ENCODE results near the gene YIPF3.
A peak's percentile ranks its signal among the peaks of the same experiment; 100 is the strongest.

Gene YIPF3

DNA sequence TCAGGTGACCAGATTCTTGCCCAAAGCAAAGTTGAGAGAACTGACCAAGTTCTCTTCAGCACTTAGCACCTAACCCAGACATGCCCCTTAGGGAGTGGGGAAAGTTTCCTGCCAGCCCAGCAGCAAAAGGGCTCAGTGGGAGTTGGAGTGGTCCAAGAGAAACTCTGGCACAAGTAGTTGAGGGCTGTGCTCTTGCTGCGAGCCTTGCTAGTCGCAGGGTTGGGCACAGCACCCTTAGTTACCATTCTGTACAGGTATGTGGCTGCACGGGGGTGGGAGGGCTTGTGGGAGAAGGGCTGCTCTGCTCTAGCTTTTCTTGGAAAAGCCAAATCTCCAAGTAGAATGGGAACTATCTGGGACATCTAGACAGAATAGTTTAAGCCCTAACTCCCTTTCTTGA lies 6.6 kb upstream of the YIPF3 start:
- H3K36me3 ChIP-seq (ENCODE audit: control insufficient read depth, insufficient read depth, low read length, severe bottlenecking): peaks cover 91% of the 10 kb centered on the region
- peaks cover 9% of the 10 kb centered on the region for H3K4me1 ChIP-seq (ENCODE audit: control insufficient read depth, insufficient read depth, low read length)
- no peak for DNase-seq (ENCODE audit: low read depth)
- H3K9me3 ChIP-seq (ENCODE audit: control insufficient read depth, low read length): no peaks in the 10 kb centered on the region
- no peaks in the 10 kb centered on the region for H3K27me3 ChIP-seq (replicated peaks; ENCODE audit: control insufficient read depth, insufficient read depth, low read length)
- H3K9ac ChIP-seq (ENCODE audit: low read length): no peak overlapping the region
- no peak overlapping the region for H3K4me3 ChIP-seq (ENCODE audit: low read length)

DNA sequence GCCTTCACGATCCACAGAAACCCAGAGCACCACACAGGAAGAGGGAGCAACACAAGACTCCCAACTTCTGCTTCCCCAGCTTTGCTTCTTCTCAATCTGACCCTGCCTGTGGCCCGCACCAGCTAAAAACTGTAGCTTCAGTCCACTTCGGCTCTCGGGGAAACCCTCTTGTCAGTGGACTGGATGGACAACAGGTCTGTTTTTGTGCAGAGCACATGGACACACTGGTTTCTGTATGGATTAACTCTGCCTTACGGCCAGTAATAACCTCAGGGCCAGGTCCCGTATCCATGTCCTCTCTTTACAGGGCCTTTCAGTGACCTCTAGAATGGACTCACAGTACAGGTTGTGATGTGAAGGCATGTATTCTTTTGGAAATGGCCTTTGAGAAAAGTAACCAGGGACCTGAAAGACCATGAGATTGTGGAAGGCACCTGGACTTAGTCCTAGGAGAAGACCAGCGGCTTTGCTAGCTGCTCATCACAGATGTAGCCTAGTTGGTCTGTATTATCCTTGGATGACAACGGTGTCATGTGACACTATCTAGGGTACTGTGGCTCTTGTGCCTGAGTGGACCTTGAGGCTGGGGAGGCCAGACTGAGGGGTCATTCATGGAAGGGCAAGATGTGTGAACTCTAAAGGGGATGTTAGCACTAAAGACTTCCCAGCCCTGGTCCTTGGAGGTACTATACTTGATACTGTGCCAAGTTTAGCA lies 6.0 kb upstream of the YIPF3 start:
- no peak for DNase-seq (ENCODE audit: low read depth)
- H3K9me3 ChIP-seq (ENCODE audit: control insufficient read depth, low read length): no peaks in the 10 kb centered on the region
- H3K36me3 ChIP-seq (ENCODE audit: control insufficient read depth, insufficient read depth, low read length, severe bottlenecking): peaks cover 85% of the 10 kb centered on the region
- no peaks in the 10 kb centered on the region for H3K27me3 ChIP-seq (replicated peaks; ENCODE audit: control insufficient read depth, insufficient read depth, low read length)
- no peak overlapping the region for H3K4me3 ChIP-seq (ENCODE audit: low read length)
- no peak overlapping the region for H3K9ac ChIP-seq (ENCODE audit: low read length)
- H3K4me1 ChIP-seq (ENCODE audit: control insufficient read depth, insufficient read depth, low read length): peaks cover 15% of the 10 kb centered on the region

- no peak overlapping the region for H3K4me3 ChIP-seq (ENCODE audit: low read length)
- no peaks in the 10 kb centered on the region for H3K27me3 ChIP-seq (replicated peaks; ENCODE audit: control insufficient read depth, insufficient read depth, low read length)
- no peaks in the 10 kb centered on the region for H3K9me3 ChIP-seq (ENCODE audit: control insufficient read depth, low read length)
- H3K4me1 ChIP-seq (ENCODE audit: control insufficient read depth, insufficient read depth, low read length): peaks cover 16% of the 10 kb centered on the region
- H3K36me3 ChIP-seq (ENCODE audit: control insufficient read depth, insufficient read depth, low read length, severe bottlenecking): peaks cover 77% of the 10 kb centered on the region
- no peak overlapping the region for H3K9ac ChIP-seq (ENCODE audit: low read length)
- DNase-seq (ENCODE audit: low read depth): no peak
Observed at GRCh38 chr6:43521836-43522235, 5.1 kb upstream of the YIPF3 start.

GRCh38 chr6:43520097-43520496 lies 3.4 kb upstream of the YIPF3 start:
- Histone ChIP-seq H3K4me3 (ENCODE audit: low read length) (no peak overlapping the region), H3K9me3 (ENCODE audit: control insufficient read depth, low read length) (no peaks in the 10 kb centered on the region), H3K4me1 (ENCODE audit: control insufficient read depth, insufficient read depth, low read length) (peaks cover 27% of the 10 kb centered on the region), H3K36me3 (ENCODE audit: control insufficient read depth, insufficient read depth, low read length, severe bottlenecking) (peaks cover 64% of the 10 kb centered on the region), H3K9ac (ENCODE audit: low read length) (no peak overlapping the region), H3K27me3 (replicated peaks; ENCODE audit: control insufficient read depth, insufficient read depth, low read length) (no peaks in the 10 kb centered on the region)
- DNase-seq (ENCODE audit: low read depth): no peak

- H3K9ac ChIP-seq (ENCODE audit: low read length): peak overlapping the region; percentile 92
- no peaks in the 10 kb centered on the region for H3K27me3 ChIP-seq (replicated peaks; ENCODE audit: control insufficient read depth, insufficient read depth, low read length)
- H3K36me3 ChIP-seq (ENCODE audit: control insufficient read depth, insufficient read depth, low read length, severe bottlenecking): peaks cover 61% of the 10 kb centered on the region
- H3K4me1 ChIP-seq (ENCODE audit: control insufficient read depth, insufficient read depth, low read length): peaks cover 27% of the 10 kb centered on the region
- peak overlapping the region; percentile 95 for H3K4me3 ChIP-seq (ENCODE audit: low read length)
- no peaks in the 10 kb centered on the region for H3K9me3 ChIP-seq (ENCODE audit: control insufficient read depth, low read length)
- DNase-seq (ENCODE audit: low read depth): no peak
Observed at GRCh38 chr6:43517505-43518357, 1.0 kb upstream of the YIPF3 start.

GRCh38 chr6:43516367-43516696 lies 394 bp downstream of the YIPF3 start:
- H3K9me3 ChIP-seq (ENCODE audit: control insufficient read depth, low read length): no peaks in the 10 kb centered on the region
- peaks cover 27% of the 10 kb centered on the region for H3K4me1 ChIP-seq (ENCODE audit: control insufficient read depth, insufficient read depth, low read length)
- H3K9ac ChIP-seq (ENCODE audit: low read length): peak overlapping the region; percentile 92
- peak overlapping the region; percentile 95 for H3K4me3 ChIP-seq (ENCODE audit: low read length)
- no peaks in the 10 kb centered on the region for H3K27me3 ChIP-seq (replicated peaks; ENCODE audit: control insufficient read depth, insufficient read depth, low read length)
- DNase-seq (ENCODE audit: low read depth): peak; percentile 73
- H3K36me3 ChIP-seq (ENCODE audit: control insufficient read depth, insufficient read depth, low read length, severe bottlenecking): peaks cover 61% of the 10 kb centered on the region

- Histone ChIP-seq H3K9me3 (ENCODE audit: control insufficient read depth, low read length) (no peaks in the 10 kb centered on the region), H3K9ac (ENCODE audit: low read length) (peak overlapping the region; percentile 92), H3K4me3 (ENCODE audit: low read length) (peak overlapping the region; percentile 95), H3K27me3 (replicated peaks; ENCODE audit: control insufficient read depth, insufficient read depth, low read length) (no peaks in the 10 kb centered on the region), H3K36me3 (ENCODE audit: control insufficient read depth, insufficient read depth, low read length, severe bottlenecking) (peaks cover 61% of the 10 kb centered on the region), H3K4me1 (ENCODE audit: control insufficient read depth, insufficient read depth, low read length) (peaks cover 27% of the 10 kb centered on the region)
- DNase-seq (ENCODE audit: low read depth): no peak
Observed at GRCh38 chr6:43515808-43516207, 918 bp downstream of the YIPF3 start.

DNA sequence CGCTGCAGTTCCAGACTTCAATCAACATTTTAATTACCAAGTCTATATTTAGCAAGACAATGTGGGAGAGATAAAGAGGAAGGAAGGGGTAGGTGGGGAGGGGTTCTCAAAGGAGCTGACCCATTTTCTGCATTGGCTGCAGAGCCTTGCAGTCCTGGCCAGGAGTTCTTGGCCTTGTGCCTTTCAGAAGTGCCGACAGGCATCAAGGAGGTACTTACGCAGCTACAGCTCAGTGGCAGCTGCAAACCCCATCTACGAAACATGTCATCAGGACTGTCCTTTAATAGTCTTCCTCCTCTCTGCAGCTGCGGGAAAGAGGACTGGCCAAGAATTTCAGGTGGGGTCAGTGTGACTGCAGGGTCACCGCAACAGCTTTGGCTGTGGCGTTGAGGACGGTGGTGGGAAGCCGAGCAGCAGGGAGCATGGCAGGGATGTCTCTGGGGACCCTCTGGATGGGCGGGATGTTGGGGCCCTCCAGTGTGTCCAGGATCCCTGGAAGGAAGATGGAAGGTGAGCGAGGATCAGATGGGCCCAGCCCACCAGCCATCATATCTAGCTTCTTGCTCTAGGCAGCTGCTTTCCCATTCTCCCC lies 4.8 kb downstream of the YIPF3 start:
- Histone ChIP-seq H3K9me3 (ENCODE audit: control insufficient read depth, low read length) (no peaks in the 10 kb centered on the region), H3K36me3 (ENCODE audit: control insufficient read depth, insufficient read depth, low read length, severe bottlenecking) (peaks cover 43% of the 10 kb centered on the region), H3K27me3 (replicated peaks; ENCODE audit: control insufficient read depth, insufficient read depth, low read length) (no peaks in the 10 kb centered on the region), H3K4me3 (ENCODE audit: low read length) (no peak overlapping the region), H3K4me1 (ENCODE audit: control insufficient read depth, insufficient read depth, low read length) (peaks cover 17% of the 10 kb centered on the region), H3K9ac (ENCODE audit: low read length) (no peak overlapping the region)
- no peak for DNase-seq (ENCODE audit: low read depth)

GRCh38 chr6:43510827-43511163 lies 5.9 kb downstream of the YIPF3 start:
- Histone ChIP-seq H3K4me1 (ENCODE audit: control insufficient read depth, insufficient read depth, low read length) (peaks cover 15% of the 10 kb centered on the region), H3K9ac (ENCODE audit: low read length) (peak overlapping the region; percentile 42), H3K27me3 (replicated peaks; ENCODE audit: control insufficient read depth, insufficient read depth, low read length) (no peaks in the 10 kb centered on the region), H3K4me3 (ENCODE audit: low read length) (peak overlapping the region; percentile 69), H3K9me3 (ENCODE audit: control insufficient read depth, low read length) (no peaks in the 10 kb centered on the region), H3K36me3 (ENCODE audit: control insufficient read depth, insufficient read depth, low read length, severe bottlenecking) (peaks cover 45% of the 10 kb centered on the region)
- DNase-seq (ENCODE audit: low read depth): no peak

DNA sequence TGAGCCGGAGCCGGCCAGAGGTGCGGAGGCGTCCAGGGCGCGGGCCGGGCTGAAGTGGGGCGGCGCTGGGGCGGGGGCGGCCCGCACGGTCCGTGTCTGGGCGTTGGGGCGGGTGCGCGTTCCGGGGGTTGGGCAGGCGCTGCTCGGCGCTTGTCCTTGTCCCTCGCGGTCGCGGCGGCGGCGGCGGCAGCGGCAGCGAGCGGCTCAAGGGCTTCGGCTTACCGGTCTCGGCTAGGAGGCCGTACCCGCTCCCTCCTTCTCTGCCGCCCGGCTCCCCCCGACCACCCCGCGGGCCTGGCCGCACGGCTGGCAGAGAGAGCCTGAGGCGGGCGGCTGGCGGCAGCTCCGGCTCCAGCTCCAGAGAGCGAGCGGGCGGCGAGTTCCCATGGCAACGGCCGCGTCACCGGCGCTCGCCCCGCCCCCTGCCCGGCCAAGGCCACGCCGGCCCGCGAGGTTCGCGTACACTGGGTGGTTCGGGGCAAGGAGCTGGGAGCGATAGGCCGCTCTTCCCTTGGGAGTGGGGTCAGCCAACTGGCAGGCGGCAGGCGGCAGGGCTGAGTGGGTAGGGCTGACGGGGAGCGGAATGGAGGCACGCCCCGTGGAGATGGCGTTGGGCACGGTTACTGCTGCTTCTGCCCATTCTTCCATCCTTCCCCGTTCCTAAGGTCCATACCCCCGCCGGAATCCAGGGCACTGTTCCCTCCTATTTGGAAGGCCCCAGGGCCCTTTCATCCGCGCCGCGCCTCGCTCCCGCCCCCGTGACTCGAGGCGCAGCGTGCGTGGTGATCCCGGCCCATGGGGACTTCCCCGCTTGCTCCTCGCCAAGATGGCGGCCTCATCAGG lies 6.5 kb downstream of the YIPF3 start, which contains the start of gene LRRC73:
TSS of gene LRRC73 (minus strand) at position 363 of the 843 bp plus-strand sequence. CDS start 561 bp downstream, outside the sequence.
- Histone ChIP-seq H3K9ac (ENCODE audit: low read length) (peak within 1 kb of the TSS; percentile 59), H3K9me3 (ENCODE audit: control insufficient read depth, low read length) (no peaks in the 10 kb centered on the region), H3K4me3 (ENCODE audit: low read length) (peak within 1 kb of the TSS; percentile 69), H3K27me3 (replicated peaks; ENCODE audit: control insufficient read depth, insufficient read depth, low read length) (no peaks in the 10 kb centered on the region), H3K36me3 (ENCODE audit: control insufficient read depth, insufficient read depth, low read length, severe bottlenecking) (peaks cover 47% of the 10 kb centered on the region), H3K4me1 (ENCODE audit: control insufficient read depth, insufficient read depth, low read length) (peaks cover 9% of the 10 kb centered on the region)
- DNase-seq (ENCODE audit: low read depth): peak; percentile 94

Data from adipocyte (in vitro differentiated cells).